ENCODE results near the gene TMEM181. TPM values are rescaled to one million over a fixed set of nuclear protein-coding genes. Genes with fewer than 3 reads are reported as not detected.

The TMEM181 gene
- total and polyA plus RNA-seq, 2 of the 13 experiments (the other 11 are each of a cell fraction or from before 2014, with no cell fraction given) = 59.1 to 108 TPM

GRCh38 chr6:158561321-158561884, 1.5 kb downstream of the TMEM181 start (continued):
- TF ChIP-seq TBX2 (CRISPR knock-in tag; IDR thresholded peaks at IDR 0.05; ENCODE audit: borderline replicate concordance) = 0 out of 2 replicates have a peak, but pooled peaks have one; percentile 21
- no peak for TF ChIP-seq HOXA5 (CRISPR knock-in tag; IDR thresholded peaks at IDR 0.05)
- TF ChIP-seq SP4 (CRISPR knock-in tag; IDR thresholded peaks at IDR 0.05) = 0 out of 2 replicates have a peak, but pooled peaks have one; percentile 56
- no peak for TF ChIP-seq ZNF253 (CRISPR knock-in tag; IDR thresholded peaks at IDR 0.05; ENCODE audit: borderline replicate concordance)
- TF ChIP-seq ZNF350 (CRISPR knock-in tag; IDR thresholded peaks at IDR 0.05; ENCODE audit: borderline replicate concordance, low read depth) = 0 out of 2 replicates have a peak, but pooled peaks have one; percentile 9
- TF ChIP-seq FOXK1 (CRISPR knock-in tag; IDR thresholded peaks at IDR 0.05; ENCODE audit: borderline replicate concordance, low read depth) = no peak
- no peak for TF ChIP-seq MIER3 (CRISPR knock-in tag; IDR thresholded peaks at IDR 0.05; ENCODE audit: borderline replicate concordance)
- peak; percentile 20; the same call in 1 of the 2 replicates for TF ChIP-seq FOXA3 (CRISPR knock-in tag; IDR thresholded peaks at IDR 0.05)
- peak; percentile 4; the same call in 1 of the 2 replicates for TF ChIP-seq SPEN (CRISPR knock-in tag; IDR thresholded peaks at IDR 0.05; ENCODE audit: low read depth)
- TF ChIP-seq SIN3A (IDR thresholded peaks at IDR 0.05; ENCODE audit: borderline replicate concordance, low read depth, low read length) = peak; percentile 57; the same call in 1 of the 2 replicates
- TF ChIP-seq PRMT3 (CRISPR knock-in tag; IDR thresholded peaks at IDR 0.05; ENCODE audit: borderline replicate concordance, low read depth) = no peak
- no peak for TF ChIP-seq KDM5B (CRISPR knock-in tag; IDR thresholded peaks at IDR 0.05; ENCODE audit: borderline replicate concordance)
- TF ChIP-seq NCOA5 (CRISPR knock-in tag; IDR thresholded peaks at IDR 0.05) = no peak
- TF ChIP-seq ZNF580 (CRISPR knock-in tag; IDR thresholded peaks at IDR 0.05; ENCODE audit: borderline replicate concordance, low read depth) = 0 out of 2 replicates have a peak, but pooled peaks have one; percentile 9
- 0 out of 2 replicates have a peak, but pooled peaks have one; percentile 17 for TF ChIP-seq ZNF574 (CRISPR knock-in tag; IDR thresholded peaks at IDR 0.05)
- TF ChIP-seq RBFOX2 (IDR thresholded peaks at IDR 0.05; ENCODE audit: low read depth, low read length) = no peak
- peak; percentile 97 for TF ChIP-seq ZNF263 (CRISPR knock-in tag; IDR thresholded peaks at IDR 0.05)
- TF ChIP-seq SAP130 (CRISPR knock-in tag; IDR thresholded peaks at IDR 0.05; ENCODE audit: low read depth) = no peak; the same call in none of the 2 replicates
- no peak for TF ChIP-seq ZNF746 (CRISPR knock-in tag; IDR thresholded peaks at IDR 0.05)
- TF ChIP-seq ZIK1 (CRISPR knock-in tag; IDR thresholded peaks at IDR 0.05; ENCODE audit: borderline replicate concordance, low read depth) = no peak
- peak; percentile 76 for TF ChIP-seq ZFX (CRISPR knock-in tag; IDR thresholded peaks at IDR 0.05; ENCODE audit: low read depth)
- TF ChIP-seq GATAD2A (CRISPR knock-in tag; IDR thresholded peaks at IDR 0.05) = no peak
- TF ChIP-seq ATAD3A (CRISPR knock-in tag; IDR thresholded peaks at IDR 0.05) = no peak
- TF ChIP-seq PRDM15 (CRISPR knock-in tag; IDR thresholded peaks at IDR 0.05) = no peak
- TF ChIP-seq HIVEP1 (CRISPR knock-in tag; IDR thresholded peaks at IDR 0.05) = no peak

Measured in HepG2 (cell line).